Measurements from ENCODE around the gene ATP7B. TPM values are rescaled to one million over a fixed set of nuclear protein-coding genes. Genes with fewer than 3 reads are reported as not detected.

The ATP7B gene
- total and polyA plus RNA-seq, 2 donors (not counting 3 experiments of a cell fraction or from before 2014, with no cell fraction given) = 4.2 to 8.0 TPM

DNA sequence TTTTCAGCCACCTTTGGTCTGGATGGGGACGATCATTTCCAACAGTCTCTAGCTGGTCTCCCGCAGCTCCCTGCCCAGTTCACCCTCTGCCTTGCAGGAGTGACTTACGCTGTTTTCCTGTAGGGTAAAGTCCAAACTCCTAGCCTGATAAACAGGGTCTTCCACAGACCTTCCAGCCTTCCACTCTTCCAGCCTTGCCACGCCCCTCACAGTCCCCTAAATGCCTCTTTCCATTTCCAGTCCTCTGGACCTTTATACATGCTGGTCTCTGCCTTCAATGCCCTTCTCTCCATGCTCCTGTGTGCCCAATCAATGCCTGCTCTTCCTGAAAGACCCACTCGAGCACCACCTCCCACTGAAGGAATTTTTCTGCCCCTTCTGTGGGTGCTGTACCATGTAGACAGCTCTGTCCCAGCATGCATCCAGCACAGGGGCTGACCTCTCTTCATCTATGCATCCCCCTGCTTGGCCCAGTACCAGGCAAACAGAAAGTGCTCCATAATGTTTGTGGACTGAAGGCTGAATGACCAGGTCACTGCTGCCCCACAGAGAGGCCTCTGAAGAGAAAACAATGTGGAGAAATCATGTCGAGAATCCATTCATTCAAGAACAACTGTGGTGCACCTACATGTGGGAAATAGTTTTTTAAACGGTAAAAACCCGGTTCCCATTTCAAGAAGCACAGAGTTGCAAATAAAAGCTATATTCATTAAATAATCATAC is 4.6 kb downstream of the ATP7B start:
- ChIA-PET POLR2A (no interaction called here), CTCF (interaction anchor here (2.9 kb wide), 1 partner anchor 121 kb away, joined by 15 read pairs; no protein-coding TSS in a partner anchor)

More for the DNA sequence above, 4.6 kb downstream of the ATP7B start:
- FAIRE-seq (no peak), DNase-seq (ENCODE audit: low read depth, low spot score) (no peak)
- Histone ChIP-seq H3K9me1 (replicated peaks; ENCODE audit: control insufficient read depth, extremely low read depth, insufficient read depth, low read length) (no peaks in the 10 kb centered on the region), H3K79me2 (ENCODE audit: control insufficient read depth, insufficient read depth, low read length) (no peaks in the 10 kb centered on the region), H3K9ac (replicated peaks; ENCODE audit: extremely low read depth, insufficient read depth, low read length) (no peak overlapping the region), H3K4me2 (ENCODE audit: insufficient read depth, low read length) (no peak overlapping the region), H3K27me3 (ENCODE audit: control insufficient read depth in 2 of 2, insufficient read depth in 2 of 2, low read length in 2 of 2) (peaks cover 13 to 14% of the 10 kb centered on the region in 2 experiments), H3K9me3 (replicated peaks; ENCODE audit: control insufficient read depth, insufficient read depth, low read length) (no peaks in the 10 kb centered on the region), H3K4me3 (replicated peaks in 1 of 3; ENCODE audit: insufficient read depth in 1 of 3, low read depth in 1 of 3, low read length in 3 of 3) (no peak overlapping the region), H2AFZ (ENCODE audit: low read depth, low read length) (no peak overlapping the region), H3K27ac (ENCODE audit: insufficient read depth, low read depth, low read length) (no peak overlapping the region), H3K36me3 (ENCODE audit: control insufficient read depth in 2 of 2, extremely low read depth in 1 of 2, insufficient read depth in 2 of 2, low read length in 2 of 2) (no peaks in the 10 kb centered on the region), H3K4me1 (ENCODE audit: control insufficient read depth, extremely low read depth, insufficient read depth, low read length) (peaks cover 5% of the 10 kb centered on the region), H4K20me1 (replicated peaks; ENCODE audit: control insufficient read depth, extremely low read depth, insufficient read depth, low read length) (no peaks in the 10 kb centered on the region)
- dilution Hi-C loops (cut with MboI; ENCODE audit: extremely low pct_ligation_motif_present, low sequenced_read_pairs) (no loop called here), intact Hi-C loops (cut with micrococcal nuclease) (no loop called here)
- TF ChIP-seq EZH2 (IDR thresholded peaks at IDR 0.05; ENCODE audit: borderline replicate concordance, low read depth, low read length, severe bottlenecking) (no peak), MYC (IDR thresholded peaks at IDR 0.05; ENCODE audit: low read depth, low read length) (no peak), POLR2AphosphoS5 (IDR thresholded peaks at IDR 0.05; ENCODE audit: insufficient read depth, low read depth, low read length) (no peak), POLR2A (IDR thresholded peaks at IDR 0.05; ENCODE audit: low read depth, low read length) (no peak), GATA2 (IDR thresholded peaks at IDR 0.05; ENCODE audit: insufficient read depth, insufficient read length, low read depth, low read length) (no peak), JUN (IDR thresholded peaks at IDR 0.05; ENCODE audit: borderline replicate concordance, insufficient read depth, insufficient read length, low read depth) (no peak), FOS (IDR thresholded peaks at IDR 0.05; ENCODE audit: borderline replicate concordance, insufficient read depth, low read length) (no peak)
- TF ChIP-seq, protein P1, sequence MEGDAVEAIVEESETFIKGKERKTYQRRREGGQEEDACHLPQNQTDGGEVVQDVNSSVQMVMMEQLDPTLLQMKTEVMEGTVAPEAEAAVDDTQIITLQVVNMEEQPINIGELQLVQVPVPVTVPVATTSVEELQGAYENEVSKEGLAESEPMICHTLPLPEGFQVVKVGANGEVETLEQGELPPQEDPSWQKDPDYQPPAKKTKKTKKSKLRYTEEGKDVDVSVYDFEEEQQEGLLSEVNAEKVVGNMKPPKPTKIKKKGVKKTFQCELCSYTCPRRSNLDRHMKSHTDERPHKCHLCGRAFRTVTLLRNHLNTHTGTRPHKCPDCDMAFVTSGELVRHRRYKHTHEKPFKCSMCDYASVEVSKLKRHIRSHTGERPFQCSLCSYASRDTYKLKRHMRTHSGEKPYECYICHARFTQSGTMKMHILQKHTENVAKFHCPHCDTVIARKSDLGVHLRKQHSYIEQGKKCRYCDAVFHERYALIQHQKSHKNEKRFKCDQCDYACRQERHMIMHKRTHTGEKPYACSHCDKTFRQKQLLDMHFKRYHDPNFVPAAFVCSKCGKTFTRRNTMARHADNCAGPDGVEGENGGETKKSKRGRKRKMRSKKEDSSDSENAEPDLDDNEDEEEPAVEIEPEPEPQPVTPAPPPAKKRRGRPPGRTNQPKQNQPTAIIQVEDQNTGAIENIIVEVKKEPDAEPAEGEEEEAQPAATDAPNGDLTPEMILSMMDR (IDR thresholded peaks at IDR 0.05; ENCODE audit: extremely low read depth in 1 of 2, insufficient read depth in 1 of 2, low read depth in 1 of 2, low read length in 2 of 2) = no peak
- TF ChIP-seq, protein P2, sequence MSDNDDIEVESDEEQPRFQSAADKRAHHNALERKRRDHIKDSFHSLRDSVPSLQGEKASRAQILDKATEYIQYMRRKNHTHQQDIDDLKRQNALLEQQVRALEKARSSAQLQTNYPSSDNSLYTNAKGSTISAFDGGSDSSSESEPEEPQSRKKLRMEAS (IDR thresholded peaks at IDR 0.05; ENCODE audit: insufficient read depth, insufficient read length) = no peak
- no TSS peak for BruUV-seq (replicated peaks)
